Esophagus muscularis mucosa (tissue), 3 donors: ENCODE data around the gene RIC8B.

Source experiments
- CTCF ChIP-seq, 3 experiments: fragments of 200-600 bp in 2 of 3; fragments of 450-650 bp in 1 of 3; sonication (generic) in 2 of 3; IDR thresholded peaks; one replicate each; pipeline ENCODE4 v1.5.1; 2017 to 2019; ENCODE audit warnings: antibody characterized with exemption in 3 of 3, mild to moderate bottlenecking in 2 of 3, moderate library complexity in 1 of 3
- POLR2A ChIP-seq: fragments of 450-650 bp; IDR thresholded peaks from one replicate; pipeline ENCODE4 v1.6.1; 2017; ENCODE audit warnings: antibody characterized with exemption, moderate library complexity, mild to moderate bottlenecking, low read depth
- POLR2AphosphoS5 ChIP-seq, 2 donors: sonication (generic); formaldehyde crosslinking; IDR thresholded peaks; one replicate each; pipeline ENCODE4 v1.6.1; 2017; ENCODE audit warnings: antibody characterized with exemption in 2 of 2

GRCh38 chr12:106739318-106739717 lies 35.2 kb upstream of the RIC8B start:
- no peak for TF ChIP-seq CTCF (IDR thresholded peaks at IDR 0.05)
- TF ChIP-seq POLR2AphosphoS5 (IDR thresholded peaks at IDR 0.05) = no peak
- no peak for TF ChIP-seq POLR2A
